Measurements from ENCODE around the gene SFTA2. TPM values are rescaled to one million over a fixed set of nuclear protein-coding genes. Genes with fewer than 3 reads are reported as not detected.

Gene SFTA2
- total RNA-seq, 2 donors from 2014 or later, result 5.2 TPM; not detected in 1

- Histone ChIP-seq H3K4me1 (no peaks in the 10 kb centered on the region), H3K27ac (no peak overlapping the region), H3K27me3 (no peaks in the 10 kb centered on the region), H3K4me3 (no peak overlapping the region), H3K9me3 (no peaks in the 10 kb centered on the region), H3K36me3 (replicated peaks in 1 of 2; ENCODE audit: insufficient read depth in 1 of 2, low read depth in 2 of 2) (peaks cover 37 to 42% of the 10 kb centered on the region in 2 donors)
- ATAC-seq (no peak), DNase-seq (no peak)
- TF ChIP-seq CTCF (IDR thresholded peaks at IDR 0.05) (no peak), POLR2A (IDR thresholded peaks at IDR 0.05) (no peak)
- 82 to 93% methylated on average over 12 of the region's 12 CpGs for WGBS, 2 donors
- intact Hi-C loops (cut with DNase I), result no loop called here
Observed at GRCh38 chr6:30894381-30894780, 37.6 kb downstream of the SFTA2 start.

- Histone ChIP-seq H3K9me3 (no peaks in the 10 kb centered on the region), H3K27me3 (no peaks in the 10 kb centered on the region), H3K27ac (no peak overlapping the region), H3K4me3 (no peak overlapping the region), H3K4me1 (peaks cover 1% of the 10 kb centered on the region), H3K36me3 (replicated peaks in 1 of 2; ENCODE audit: insufficient read depth in 1 of 2, low read depth in 2 of 2) (peaks cover 35 to 42% of the 10 kb centered on the region in 2 donors)
- TF ChIP-seq CTCF (IDR thresholded peaks at IDR 0.05) (no peak), POLR2A (IDR thresholded peaks at IDR 0.05) (no peak)
- intact Hi-C loops (cut with DNase I), result no loop called here
- ATAC-seq (no peak), DNase-seq (no peak)
- 87 to 89% methylated on average over 4 to 8 of the region's 8 CpGs for WGBS, 2 donors
Observed at GRCh38 chr6:30893666-30894065, 38.3 kb downstream of the SFTA2 start.

GRCh38 chr6:30893001-30893591, 38.9 kb downstream of the SFTA2 start:
- intact Hi-C loops (cut with DNase I), result no loop called here
- no peak for DNase-seq
- Histone ChIP-seq H3K36me3 (replicated peaks in 1 of 2; ENCODE audit: insufficient read depth in 1 of 2, low read depth in 2 of 2) (peaks cover 33 to 37% of the 10 kb centered on the region in 2 donors), H3K27ac (no peak overlapping the region), H3K9me3 (no peaks in the 10 kb centered on the region), H3K4me1 (peaks cover 7% of the 10 kb centered on the region), H3K27me3 (no peaks in the 10 kb centered on the region), H3K4me3 (no peak overlapping the region)
- WGBS, 2 donors, result 82 to 87% methylated on average over 7 to 11 of the region's 16 CpGs
- no peak for TF ChIP-seq POLR2A (IDR thresholded peaks at IDR 0.05)
- TF ChIP-seq CTCF (IDR thresholded peaks at IDR 0.05), result no peak
- ATAC-seq, result no peak

GRCh38 chr6:30891816-30892538, 40.0 kb downstream of the SFTA2 start:
- Histone ChIP-seq H3K4me1 (peaks cover 13% of the 10 kb centered on the region), H3K27me3 (no peaks in the 10 kb centered on the region), H3K9me3 (no peaks in the 10 kb centered on the region), H3K27ac (no peak overlapping the region), H3K4me3 (no peak overlapping the region), H3K36me3 (replicated peaks in 1 of 2; ENCODE audit: insufficient read depth in 1 of 2, low read depth in 2 of 2) (peaks cover 26 to 34% of the 10 kb centered on the region in 2 donors)
- DNase-seq (no peak), ATAC-seq (no peak)
- no peak for TF ChIP-seq CTCF (IDR thresholded peaks at IDR 0.05)
- no peak for TF ChIP-seq POLR2A (IDR thresholded peaks at IDR 0.05)
- WGBS, 2 donors, result 79 to 91% methylated on average over 15 to 16 of the region's 21 CpGs
- intact Hi-C loops (cut with DNase I), result no loop called here

GRCh38 chr6:30891450-30891723, 40.6 kb downstream of the SFTA2 start:
- no peak for TF ChIP-seq POLR2A (IDR thresholded peaks at IDR 0.05)
- Histone ChIP-seq H3K36me3 (replicated peaks in 1 of 2; ENCODE audit: insufficient read depth in 1 of 2, low read depth in 2 of 2) (peaks cover 26 to 28% of the 10 kb centered on the region in 2 donors), H3K4me3 (no peak overlapping the region), H3K4me1 (peaks cover 19% of the 10 kb centered on the region), H3K27ac (no peak overlapping the region), H3K27me3 (no peaks in the 10 kb centered on the region), H3K9me3 (no peaks in the 10 kb centered on the region)
- DNase-seq, result no peak
- no peak for ATAC-seq
- WGBS, 2 donors, result 84 to 87% methylated on average over 4 of the region's 4 CpGs
- intact Hi-C loops (cut with DNase I), result no loop called here
